ENCODE measurements around the gene PROM1. TPM values are rescaled to one million over a fixed set of nuclear protein-coding genes. Genes with fewer than 3 reads are reported as not detected.
A peak's percentile ranks its signal among the peaks of the same experiment; 100 is the strongest.

PROM1 gene
- total and polyA plus RNA-seq, 2 of the 8 experiments (the other 6 are each of a cell fraction or from before 2014, with no cell fraction given): 36.0 to 59.7 TPM

GRCh38 chr4:16029262-16029661, 54.6 kb downstream of the PROM1 start:
- Histone ChIP-seq H3K56ac (replicated peaks; ENCODE audit: insufficient read length, low read depth, low read length) (no peak overlapping the region), H3K36me3 (ENCODE audit: control insufficient read depth in 2 of 4, insufficient read depth in 4 of 4, low read length in 3 of 4) (peaks cover 0 to 11% (median 4%) of the 10 kb centered on the region in 4 experiments; a peak in 5 of 8 replicates), H2BK5ac (ENCODE audit: low read depth, low read length) (no peak overlapping the region), H3K14ac (ENCODE audit: insufficient read length) (no peak overlapping the region), H3K4ac (replicated peaks; ENCODE audit: insufficient read length, low read depth, low read length) (no peak overlapping the region), H2BK120ac (replicated peaks; ENCODE audit: low read depth, low read length) (no peak overlapping the region), H4K20me1 (replicated peaks in 1 of 2; ENCODE audit: control insufficient read depth in 1 of 2, insufficient read depth in 2 of 2, low read length in 2 of 2) (peaks cover 0 to 1% of the 10 kb centered on the region in 2 experiments), H4K8ac (ENCODE audit: extremely low read depth, insufficient read depth, low read length) (no peak overlapping the region), H2AK5ac (ENCODE audit: low read depth, low read length) (no peak overlapping the region), H2BK12ac (ENCODE audit: low read depth, low read length) (no peak overlapping the region), H3K79me2 (ENCODE audit: control insufficient read depth in 1 of 2, insufficient read depth in 2 of 2, low read length in 2 of 2) (no peaks in the 10 kb centered on the region), H3K79me1 (ENCODE audit: low read depth, low read length) (no peaks in the 10 kb centered on the region; the same call in 1 of the 2 replicates), H3K9me3 (ENCODE audit: insufficient read depth in 2 of 2, low read depth in 1 of 2, low read length in 1 of 2) (no peaks in the 10 kb centered on the region), H4K91ac (replicated peaks; ENCODE audit: insufficient read length, low read length) (no peak overlapping the region), H3K23ac (ENCODE audit: insufficient read length) (no peak overlapping the region), H3K9ac (replicated peaks in 1 of 4; ENCODE audit: extremely low read depth in 1 of 4, low read depth in 3 of 4, low read length in 3 of 4) (no peak overlapping the region), H3K23me2 (ENCODE audit: low read depth, low read length) (0 out of 2 replicates have a peak, but pooled peaks cover 1% of the 10 kb centered on the region), H2BK20ac (ENCODE audit: low read length) (no peak overlapping the region), H3K4me1 (replicated peaks in 1 of 4; ENCODE audit: control insufficient read depth in 3 of 4, insufficient read depth in 4 of 4, low read length in 3 of 4) (peaks cover 6 to 21% (median 13%) of the 10 kb centered on the region in 4 experiments; a peak in 5 of 7 replicates), H3K18ac (ENCODE audit: extremely low read depth, low read length) (no peak overlapping the region), H3K27me3 (replicated peaks in 1 of 4; ENCODE audit: control insufficient read depth in 3 of 4, extremely low read depth in 1 of 4, insufficient read depth in 3 of 4, low read length in 3 of 4) (no peaks in the 10 kb centered on the region), H2AFZ (ENCODE audit: low read length) (no peak overlapping the region), H3K4me2 (ENCODE audit: insufficient read depth in 1 of 2, low read depth in 2 of 2, low read length in 2 of 2) (peak overlapping the region in 1 of 2 experiments; percentile 6; a peak in 1 of 4 replicates), H3K27ac (ENCODE audit: low read depth, low read length) (no peak overlapping the region), H4K5ac (ENCODE audit: insufficient read length, low read depth, low read length) (no peak overlapping the region), H2BK15ac (ENCODE audit: low read length) (no peak overlapping the region), H3K4me3 (ENCODE audit: extremely low read depth in 1 of 4, insufficient read depth in 2 of 4, low read depth in 3 of 4, low read length in 4 of 4) (peak overlapping the region in 1 of 4 experiments; percentile 10; a peak in 1 of 8 replicates)
- FAIRE-seq (no peak), DNase-seq (ENCODE audit: low read depth in 1 of 2, low spot score in 2 of 2) (no peak)
- WGBS, 2 experiments (ENCODE audit: extremely low coverage in 1 of 2, insufficient coverage in 1 of 2, insufficient read length in 1 of 2, insufficient replicate concordance in 2 of 2, low coverage in 1 of 2, low lambda C conversion rate in 2 of 2, missing lambda C conversion rate in 1 of 2): 58% methylated on average over 4 of the region's 4 CpGs; no CpG with 5 or more reads in 1 of the 2 experiments
- POLR2A ChIA-PET (ENCODE audit: partially characterized antibody): interaction anchor here (1.2 to 3.1 kb wide), 2 partner anchors 11 to 54 kb away, joined by 3 to 12 read pairs; partner anchors contain the start of gene PROM1
- CTCF ChIA-PET (ENCODE audit: partially characterized antibody): interaction anchor here (0.7 to 3.5 kb wide), 11 partner anchors 14 to 288 kb away, joined by 3 to 22 read pairs (median 4); partner anchors contain the start of gene PROM1
- TF ChIP-seq CREB1 (IDR thresholded peaks at IDR 0.05): no peak

Measured in H1 (cell line).